Natural killer cell (primary cell): ENCODE results near the gene TMEM30B. TPM values are rescaled to one million over a fixed set of nuclear protein-coding genes. Genes with fewer than 3 reads are reported as not detected.

Experiments
- ATAC-seq, 3 donors: fragments of 150-1000 bp in 2 of 3; fragments of 200-7000 bp in 1 of 3; cut with Tn5 transposase; 1 replicate in 1 of 3; 2 replicates in 2 of 3; pipeline ENCODE4 v1.10.0; 2021; ENCODE audit warnings: mild to moderate bottlenecking in 2 of 3, moderate library complexity in 2 of 3
- DNase-seq, 2 donors: peaks; one replicate each; pipeline versions ENCODE4 v3.0.0 to v3.0.0-alpha.2; 2013 to 2021; ENCODE audit warnings: mixed read lengths in 1 of 2
- H3K27ac ChIP-seq: one replicate; pipeline ENCODE4 v1.5.1; 2013; ENCODE audit warnings: mild to moderate bottlenecking, low read length
- H3K27me3 ChIP-seq: one replicate; pipeline ENCODE4 v1.6.1; 2013; ENCODE audit warnings: low read length; ENCODE audit not compliant: control insufficient read depth, insufficient read depth
- H3K36me3 ChIP-seq: one replicate; pipeline ENCODE4 v1.6.1; 2013; ENCODE audit warnings: low read length; ENCODE audit not compliant: control insufficient read depth, insufficient read depth
- H3K4me1 ChIP-seq: one replicate; pipeline ENCODE4 v1.6.1; 2013; ENCODE audit warnings: low read length; ENCODE audit not compliant: control insufficient read depth, insufficient read depth
- H3K4me3 ChIP-seq: one replicate; pipeline ENCODE4 v1.5.1; 2013; ENCODE audit warnings: low read length
- H3K9me3 ChIP-seq: one replicate; pipeline ENCODE4 v1.6.1; 2013; ENCODE audit warnings: low read length; ENCODE audit not compliant: control insufficient read depth, insufficient read depth
- H3K27ac Mint-ChIP-seq, 2 donors: one replicate each; pipeline ENCODE4 v1.8.0; 2022; ENCODE audit warnings: mild to moderate bottlenecking in 2 of 2, mixed read lengths in 2 of 2, moderate library complexity in 1 of 2
- H3K27me3 Mint-ChIP-seq, 2 donors: one replicate each; pipeline ENCODE4 v1.8.0; 2022; ENCODE audit warnings: low read depth in 2 of 2, mixed read lengths in 2 of 2
- H3K36me3 Mint-ChIP-seq: one replicate; pipeline ENCODE4 v1.8.0; 2022; ENCODE audit warnings: mixed read lengths
- H3K4me1 Mint-ChIP-seq, 2 donors: one replicate each; pipeline ENCODE4 v1.8.0; 2022; ENCODE audit warnings: mixed read lengths in 2 of 2
- H3K4me3 Mint-ChIP-seq: one replicate; pipeline ENCODE4 v1.8.0; 2022; ENCODE audit warnings: mild to moderate bottlenecking, moderate library complexity, mixed read lengths
- H3K9me3 Mint-ChIP-seq, 2 donors: one replicate each; pipeline ENCODE4 v1.8.0; 2022; ENCODE audit warnings: mixed read lengths in 2 of 2
- CTCF ChIP-seq: fragments of 200-600 bp; IDR thresholded peaks from one replicate; pipeline ENCODE4 v1.8.0; 2022; ENCODE audit warnings: antibody characterized with exemption
- WGBS: methylation state at CpG from one replicate; pipeline ENCODE4 v1.1.7; 2013; ENCODE audit warnings: missing lambda C conversion rate; ENCODE audit not compliant: insufficient coverage; 5-methylcytosine and 5-hydroxymethylcytosine counted together
- intact Hi-C: fragments of 100-400 bp; cut with micrococcal nuclease; formaldehyde crosslinking; loops from one replicate; pipeline ENCODE4 v1.14.2; 2022
- total RNA-seq, 4 donors: library from RNA; stranded (reverse); fragments of 120-200 nt in 1 of 4; gene quantifications; one replicate each; pipeline versions ENCODE4 v1.2.3 to v1.2.4, GENCODE V29; 2013 to 2022

TMEM30B gene
- total RNA-seq, 3 donors from 2014 or later (not counting 1 experiment from before 2014, with no cell fraction given): 1.0 to 1.4 (median 1.3) TPM

- Mint-ChIP-seq H3K27ac (no peak overlapping the region), H3K4me3 (no peak overlapping the region), H3K36me3 (no peaks in the 10 kb centered on the region), H3K27me3 (peaks cover 24 to 28% of the 10 kb centered on the region in 2 donors), H3K4me1 (no peaks in the 10 kb centered on the region), H3K9me3 (peaks cover 0 to 4% of the 10 kb centered on the region in 2 donors)
- no peaks in the 10 kb centered on the region for H3K4me1 ChIP-seq
- no peaks in the 10 kb centered on the region for H3K36me3 ChIP-seq
- peaks cover 2% of the 10 kb centered on the region for H3K27me3 ChIP-seq
- no peak for TF ChIP-seq CTCF
- no peak overlapping the region for H3K4me3 ChIP-seq
- intact Hi-C loops: no loop called here
- 76% methylated on average over 7 of the region's 7 CpGs for WGBS
- H3K27ac ChIP-seq: no peak overlapping the region
- no peak for ATAC-seq
- no peak for DNase-seq
- peaks cover 6% of the 10 kb centered on the region for H3K9me3 ChIP-seq
Measured at GRCh38 chr14:61238611-61239245, 42.4 kb downstream of the TMEM30B start.

GRCh38 chr14:61234215-61234916, 46.8 kb downstream of the TMEM30B start:
- H3K4me1 Mint-ChIP-seq: no peaks in the 10 kb centered on the region
- H3K4me3 Mint-ChIP-seq: no peak overlapping the region
- H3K27ac Mint-ChIP-seq: no peak overlapping the region
- peaks cover 26 to 41% of the 10 kb centered on the region in 2 donors for H3K27me3 Mint-ChIP-seq
- no peaks in the 10 kb centered on the region for H3K4me1 ChIP-seq
- no peaks in the 10 kb centered on the region for H3K36me3 ChIP-seq
- ATAC-seq: no peak
- WGBS: 66% methylated on average over 2 of the region's 2 CpGs
- no peak for TF ChIP-seq CTCF
- no peak overlapping the region for H3K4me3 ChIP-seq
- H3K27me3 ChIP-seq: peaks cover 2% of the 10 kb centered on the region
- intact Hi-C loops: no loop called here
- no peaks in the 10 kb centered on the region for H3K36me3 Mint-ChIP-seq
- no peaks in the 10 kb centered on the region for H3K9me3 ChIP-seq
- DNase-seq: no peak
- no peaks in the 10 kb centered on the region for H3K9me3 Mint-ChIP-seq
- no peak overlapping the region for H3K27ac ChIP-seq

GRCh38 chr14:61233436-61233956, 47.6 kb downstream of the TMEM30B start:
- Mint-ChIP-seq H3K36me3 (no peaks in the 10 kb centered on the region), H3K4me3 (no peak overlapping the region), H3K9me3 (no peaks in the 10 kb centered on the region), H3K27ac (no peak overlapping the region), H3K4me1 (no peaks in the 10 kb centered on the region), H3K27me3 (peaks cover 26 to 45% of the 10 kb centered on the region in 2 donors)
- H3K27ac ChIP-seq: no peak overlapping the region
- WGBS: 55% methylated on average over 2 of the region's 3 CpGs
- ATAC-seq: no peak
- H3K27me3 ChIP-seq: peaks cover 2% of the 10 kb centered on the region
- H3K36me3 ChIP-seq: no peaks in the 10 kb centered on the region
- H3K4me1 ChIP-seq: no peaks in the 10 kb centered on the region
- no peaks in the 10 kb centered on the region for H3K9me3 ChIP-seq
- DNase-seq: no peak
- no peak overlapping the region for H3K4me3 ChIP-seq
- no peak for TF ChIP-seq CTCF
- intact Hi-C loops: no loop called here
